Measurements from ENCODE around the gene TEKT5. TPM values are rescaled to one million over a fixed set of nuclear protein-coding genes. Genes with fewer than 3 reads are reported as not detected.

The TEKT5 gene
- total and polyA plus RNA-seq, 8 donors: 0.17 to 1.1 (median 0.26) TPM; not detected in 1

DNA sequence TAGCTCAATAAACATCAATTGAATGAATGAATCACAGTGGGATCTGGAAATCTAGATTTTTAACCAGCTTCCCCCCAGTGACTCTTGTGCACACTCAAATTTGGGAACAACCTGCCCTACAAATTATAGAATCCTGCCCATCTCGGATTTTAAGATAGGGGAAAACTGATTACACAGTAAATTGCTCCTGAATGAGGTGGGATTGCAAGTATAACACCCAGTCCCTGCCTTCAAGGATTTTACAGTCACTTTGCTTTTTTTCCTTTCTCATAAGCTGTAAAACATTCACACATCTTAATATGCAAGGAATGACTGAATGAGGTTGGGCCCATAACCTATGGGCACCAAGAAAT, 48.5 kb downstream of the TEKT5 start:
- H3K36me3 ChIP-seq: no peaks in the 10 kb centered on the region
- H3K9me3 ChIP-seq: no peaks in the 10 kb centered on the region
- WGBS, 2 donors: 7 to 22% methylated on average over 1 of the region's 1 CpG
- DNase-seq (no peak), FAIRE-seq (no peak), ATAC-seq (no peak)
- no peaks in the 10 kb centered on the region for H3K27me3 ChIP-seq
- intact Hi-C loops (cut with DNase I): no loop called here
- H3K4me1 ChIP-seq: peaks cover 0 to 11% (median 0%) of the 10 kb centered on the region in 3 donors
- no peak overlapping the region for H3K4me3 ChIP-seq
- TF ChIP-seq, protein P1, sequence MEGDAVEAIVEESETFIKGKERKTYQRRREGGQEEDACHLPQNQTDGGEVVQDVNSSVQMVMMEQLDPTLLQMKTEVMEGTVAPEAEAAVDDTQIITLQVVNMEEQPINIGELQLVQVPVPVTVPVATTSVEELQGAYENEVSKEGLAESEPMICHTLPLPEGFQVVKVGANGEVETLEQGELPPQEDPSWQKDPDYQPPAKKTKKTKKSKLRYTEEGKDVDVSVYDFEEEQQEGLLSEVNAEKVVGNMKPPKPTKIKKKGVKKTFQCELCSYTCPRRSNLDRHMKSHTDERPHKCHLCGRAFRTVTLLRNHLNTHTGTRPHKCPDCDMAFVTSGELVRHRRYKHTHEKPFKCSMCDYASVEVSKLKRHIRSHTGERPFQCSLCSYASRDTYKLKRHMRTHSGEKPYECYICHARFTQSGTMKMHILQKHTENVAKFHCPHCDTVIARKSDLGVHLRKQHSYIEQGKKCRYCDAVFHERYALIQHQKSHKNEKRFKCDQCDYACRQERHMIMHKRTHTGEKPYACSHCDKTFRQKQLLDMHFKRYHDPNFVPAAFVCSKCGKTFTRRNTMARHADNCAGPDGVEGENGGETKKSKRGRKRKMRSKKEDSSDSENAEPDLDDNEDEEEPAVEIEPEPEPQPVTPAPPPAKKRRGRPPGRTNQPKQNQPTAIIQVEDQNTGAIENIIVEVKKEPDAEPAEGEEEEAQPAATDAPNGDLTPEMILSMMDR (IDR thresholded peaks at IDR 0.05): no peak
- H3K27ac ChIP-seq: no peak overlapping the region

DNA sequence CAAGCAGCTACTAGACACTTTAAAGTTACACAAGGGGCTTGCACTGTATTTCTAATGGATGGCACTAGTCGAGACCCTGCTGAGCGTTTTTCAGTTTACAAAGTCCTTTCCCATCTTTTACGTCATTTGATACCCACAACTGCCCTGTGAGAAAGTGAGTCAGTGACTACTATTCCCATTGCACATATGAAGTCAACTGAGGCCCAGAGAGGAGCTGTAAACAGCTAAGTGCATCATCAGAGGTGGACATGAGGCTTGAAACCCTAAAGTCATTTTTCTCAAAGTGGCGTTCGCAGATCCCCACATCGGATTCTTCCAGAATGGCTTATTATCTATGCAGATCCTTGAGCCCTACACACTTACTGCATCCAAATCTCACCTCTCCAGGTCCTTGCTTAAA, 50.6 kb downstream of the TEKT5 start:
- Histone ChIP-seq H3K27ac (no peak overlapping the region), H3K9me3 (no peaks in the 10 kb centered on the region), H3K4me3 (no peak overlapping the region), H3K4me1 (peaks cover 0 to 11% (median 0%) of the 10 kb centered on the region in 3 donors), H3K36me3 (no peaks in the 10 kb centered on the region), H3K27me3 (no peaks in the 10 kb centered on the region)
- intact Hi-C loops (cut with DNase I): no loop called here
- ATAC-seq: no peak
- FAIRE-seq: no peak
- no peak for DNase-seq
- 89 to 92% methylated on average over 6 of the region's 6 CpGs for WGBS, 2 donors
- TF ChIP-seq, protein P1 (IDR thresholded peaks at IDR 0.05): no peak

DNA sequence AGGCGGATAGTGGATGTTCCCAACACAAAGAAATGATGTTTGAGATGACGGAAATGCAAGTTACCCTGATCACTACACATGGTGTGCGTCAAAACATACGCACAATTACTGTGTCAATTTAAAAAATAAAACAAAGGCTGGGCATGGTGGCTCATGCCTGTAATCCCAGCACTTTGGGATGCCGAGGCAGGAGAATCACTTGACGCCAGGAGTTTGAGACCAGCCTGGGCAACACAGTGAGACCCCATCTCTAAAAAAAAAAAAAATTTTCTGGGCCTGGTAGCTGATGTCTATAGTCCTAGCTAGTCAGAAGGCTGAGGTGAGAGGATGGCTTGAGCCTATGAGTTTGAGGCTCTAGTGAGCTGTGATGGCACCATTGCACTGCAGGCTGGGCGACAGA, 51.8 kb downstream of the TEKT5 start:
- Histone ChIP-seq H3K4me3 (no peak overlapping the region), H3K4me1 (peaks cover 0 to 11% (median 0%) of the 10 kb centered on the region in 3 donors), H3K9me3 (no peaks in the 10 kb centered on the region), H3K36me3 (no peaks in the 10 kb centered on the region), H3K27ac (no peak overlapping the region), H3K27me3 (no peaks in the 10 kb centered on the region)
- FAIRE-seq (no peak), DNase-seq (no peak), ATAC-seq (no peak)
- TF ChIP-seq, protein P1 (IDR thresholded peaks at IDR 0.05): no peak
- intact Hi-C loops (cut with DNase I): no loop called here
- WGBS, 2 donors: 91 to 97% methylated on average over 7 of the region's 7 CpGs

DNA sequence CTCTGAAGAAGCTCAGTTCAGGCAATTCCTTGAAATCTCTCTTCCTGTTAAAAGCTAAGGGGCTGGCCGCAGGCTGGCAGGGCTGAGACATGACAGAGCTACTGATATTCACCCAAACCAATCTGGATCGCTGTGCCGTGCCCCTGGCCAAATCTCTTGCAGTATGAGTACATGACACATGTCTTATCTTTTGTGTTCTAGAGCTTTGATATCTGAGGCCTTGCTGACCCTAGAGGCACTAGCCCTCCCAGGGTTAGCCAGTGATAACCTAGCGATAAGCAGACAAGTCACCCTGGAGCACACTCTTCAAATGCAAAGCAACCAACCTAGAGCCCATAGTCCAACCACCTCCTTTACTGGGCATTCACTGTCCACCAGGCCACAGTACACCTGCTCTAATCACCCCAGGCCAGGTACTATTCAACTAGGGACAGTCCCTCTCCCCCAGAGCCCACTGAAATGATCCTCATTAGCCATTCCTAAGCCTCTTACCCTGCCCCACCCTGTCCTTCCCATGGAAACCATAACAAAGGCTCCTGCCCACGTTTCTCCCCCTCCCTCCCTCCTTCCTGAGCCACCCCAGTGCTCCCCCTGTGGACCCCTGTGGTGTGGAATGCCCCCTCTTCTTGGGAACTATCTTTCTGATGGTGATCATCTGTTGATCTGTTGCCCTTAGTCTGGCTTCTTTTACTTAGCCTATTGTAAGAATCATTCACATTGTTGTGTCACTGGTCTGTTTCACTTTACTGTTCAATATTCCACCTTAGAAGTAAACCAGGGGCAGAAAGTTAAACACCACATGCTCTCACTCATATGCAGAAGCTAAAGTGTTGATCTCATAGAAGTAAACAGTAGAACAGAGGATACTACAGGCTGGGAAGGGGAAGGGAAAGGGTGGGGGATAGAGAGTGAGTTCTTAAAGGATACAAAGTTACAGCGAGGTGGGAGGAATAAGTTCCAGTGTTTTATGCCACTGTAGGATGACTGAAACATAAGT, 52.5 kb downstream of the TEKT5 start:
- FAIRE-seq (no peak), ATAC-seq (no peak), DNase-seq (no peak)
- H3K36me3 ChIP-seq: no peaks in the 10 kb centered on the region
- WGBS, 2 donors: 64 to 71% methylated on average over 6 of the region's 6 CpGs
- H3K4me3 ChIP-seq: no peak overlapping the region
- H3K9me3 ChIP-seq: no peaks in the 10 kb centered on the region
- TF ChIP-seq, protein P1 (IDR thresholded peaks at IDR 0.05): no peak
- peaks cover 0 to 11% (median 0%) of the 10 kb centered on the region in 3 donors for H3K4me1 ChIP-seq
- no peaks in the 10 kb centered on the region for H3K27me3 ChIP-seq
- intact Hi-C loops (cut with DNase I): no loop called here
- no peak overlapping the region for H3K27ac ChIP-seq

DNA sequence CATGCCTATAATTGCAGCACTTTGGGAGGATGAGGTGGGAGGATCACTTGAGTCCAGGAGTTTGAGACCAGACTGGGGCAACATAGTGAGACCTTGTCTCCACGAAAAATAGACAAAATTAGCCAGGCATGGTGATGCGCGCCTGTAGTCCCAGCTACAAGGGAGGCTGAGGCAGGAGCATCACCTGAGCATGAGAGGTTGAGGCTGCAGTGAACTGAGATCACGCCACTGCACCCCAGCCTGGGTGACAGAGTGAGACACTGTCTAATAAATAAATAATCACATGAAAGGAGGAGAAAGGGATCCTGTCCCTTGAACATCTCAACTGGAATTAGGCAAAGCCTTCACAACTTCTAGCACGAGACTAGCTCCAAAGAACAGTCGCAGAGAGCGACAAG, 53.2 kb downstream of the TEKT5 start:
- no peak for FAIRE-seq
- intact Hi-C loops (cut with DNase I): no loop called here

More for the DNA sequence above, 53.2 kb downstream of the TEKT5 start:
- Histone ChIP-seq H3K4me3 (no peak overlapping the region), H3K27ac (no peak overlapping the region), H3K27me3 (no peaks in the 10 kb centered on the region), H3K4me1 (peaks cover 0 to 5% (median 0%) of the 10 kb centered on the region in 3 donors), H3K9me3 (no peaks in the 10 kb centered on the region), H3K36me3 (no peaks in the 10 kb centered on the region)
- TF ChIP-seq, protein P1 (IDR thresholded peaks at IDR 0.05): no peak
- ATAC-seq (no peak), DNase-seq (no peak)
- WGBS, 2 donors: 86 to 95% methylated on average over 7 of the region's 7 CpGs

All from pancreas (tissue), 10 donors.